Right ventricle myocardium superior (tissue), 1 donor: ENCODE measurements around the gene MROH7. TPM values are rescaled to one million over a fixed set of nuclear protein-coding genes. Genes with fewer than 3 reads are reported as not detected.
A peak's percentile ranks its signal among the peaks of the same experiment; 100 is the strongest.

Experiments used
- ATAC-seq: fragments of 200-7000 bp; cut with Tn5 transposase; one replicate; pipeline ENCODE4 v1.9.1; 2020; ENCODE audit warnings: mild to moderate bottlenecking; ENCODE audit not compliant: poor library complexity
- DNase-seq: peaks from one replicate; pipeline ENCODE4 v3.0.0-alpha.2; 2020
- intact Hi-C: fragments of 100-400 bp; cut with DNase I; formaldehyde crosslinking; loops from one replicate; pipeline ENCODE4 v1.11.2; 2022
- total RNA-seq: library from RNA; stranded (reverse); fragmentation: NEBNext Ultra II Directional; extraction: Animal tissue kit (Norgen Biotek cat#: 25700); gene quantifications from one replicate; pipeline ENCODE4 v1.2.1, GENCODE V29; 2021
- donor health status: DM: no; HTN: yes; CAD: no; lungs with severe emphysema.

The MROH7 gene
- total RNA-seq, 1 donor from 2014 or later: 4.5 TPM

GRCh38 chr1:54645806-54646676 is 4.5 kb downstream of the MROH7 start:
- DNase-seq: peak; percentile 64
- intact Hi-C loops: no loop called here
- peak; percentile 89 for ATAC-seq

- intact Hi-C loops: no loop called here
- ATAC-seq: no peak
- no peak for DNase-seq
Measured at GRCh38 chr1:54649130-54649898, 7.7 kb downstream of the MROH7 start.

DNA sequence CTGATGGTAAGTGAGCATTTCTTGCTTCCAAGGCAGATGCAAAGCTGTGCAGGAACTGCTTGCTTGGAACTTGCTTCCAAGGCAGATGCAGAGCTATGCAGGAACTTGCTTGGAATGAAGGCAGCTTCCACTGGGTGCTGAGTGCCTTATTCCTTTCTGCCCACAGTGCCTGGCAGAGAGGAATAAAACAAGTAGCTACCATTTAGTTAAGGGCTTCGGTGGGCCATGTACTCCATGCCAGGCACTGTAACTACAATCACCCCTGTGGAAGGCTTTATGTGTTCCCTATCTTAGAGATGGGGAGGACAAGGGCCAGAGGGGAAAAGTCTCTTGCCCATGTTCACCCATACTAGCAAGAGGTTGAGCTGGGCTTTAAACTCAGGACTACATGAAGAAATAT is 8.3 kb downstream of the MROH7 start:
- ATAC-seq: no peak
- intact Hi-C loops: no loop called here
- DNase-seq: no peak

- intact Hi-C loops: no loop called here
- no peak for ATAC-seq
Measured at GRCh38 chr1:54650417-54650816, 8.8 kb downstream of the MROH7 start.

DNA sequence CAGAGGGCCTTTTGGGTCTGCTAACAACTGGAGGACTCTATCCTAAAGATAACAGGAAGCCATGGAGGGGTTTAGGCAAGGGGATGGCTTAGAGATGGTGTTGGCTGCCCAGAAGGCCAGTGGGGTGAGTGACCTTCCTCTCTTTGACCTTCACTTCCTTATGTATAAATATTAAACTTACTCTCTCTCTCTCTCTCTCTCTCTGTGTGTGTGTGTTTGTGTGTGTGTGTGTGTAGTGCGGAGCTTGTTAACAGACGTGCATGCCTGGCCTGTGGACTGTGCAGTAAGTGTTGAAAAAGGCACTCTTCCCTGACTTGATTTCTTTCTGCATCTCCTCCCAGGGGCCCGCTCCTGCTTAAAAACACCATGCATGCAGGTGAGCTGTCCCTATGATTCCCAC is 10.0 kb downstream of the MROH7 start:
- DNase-seq (no peak), ATAC-seq (no peak)
- intact Hi-C loops: no loop called here

More at GRCh38 chr1:54650417-54650816, 8.8 kb downstream of the MROH7 start:
- no peak for DNase-seq

DNA sequence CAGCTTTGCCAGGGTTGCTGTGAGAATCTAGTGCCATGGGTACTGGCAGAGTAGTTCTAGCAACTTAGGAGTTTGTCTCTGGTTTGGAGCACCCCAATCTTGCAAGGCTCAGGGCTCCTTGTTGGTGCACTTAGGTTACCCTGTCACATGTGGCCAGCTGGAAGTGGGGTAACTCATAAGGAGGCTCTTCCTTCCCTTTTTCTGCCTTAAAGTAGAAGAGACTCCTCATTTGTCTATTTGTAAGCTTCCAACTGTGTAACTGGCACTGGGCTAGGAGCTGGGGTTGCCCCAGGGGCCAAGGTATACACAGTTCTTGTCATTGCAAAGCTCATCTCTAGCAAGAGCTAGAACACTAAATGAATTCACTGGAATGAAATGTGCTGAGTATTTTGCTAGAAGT is 10.6 kb downstream of the MROH7 start:
- no peak for DNase-seq
- ATAC-seq: no peak
- intact Hi-C loops: no loop called here

- intact Hi-C loops: no loop called here
- ATAC-seq (no peak), DNase-seq (no peak)
Measured at GRCh38 chr1:54653036-54653435, 11.4 kb downstream of the MROH7 start.

GRCh38 chr1:54658164-54658913 is 16.8 kb downstream of the MROH7 start:
- ATAC-seq (no peak), DNase-seq (no peak)
- intact Hi-C loops: no loop called here

DNA sequence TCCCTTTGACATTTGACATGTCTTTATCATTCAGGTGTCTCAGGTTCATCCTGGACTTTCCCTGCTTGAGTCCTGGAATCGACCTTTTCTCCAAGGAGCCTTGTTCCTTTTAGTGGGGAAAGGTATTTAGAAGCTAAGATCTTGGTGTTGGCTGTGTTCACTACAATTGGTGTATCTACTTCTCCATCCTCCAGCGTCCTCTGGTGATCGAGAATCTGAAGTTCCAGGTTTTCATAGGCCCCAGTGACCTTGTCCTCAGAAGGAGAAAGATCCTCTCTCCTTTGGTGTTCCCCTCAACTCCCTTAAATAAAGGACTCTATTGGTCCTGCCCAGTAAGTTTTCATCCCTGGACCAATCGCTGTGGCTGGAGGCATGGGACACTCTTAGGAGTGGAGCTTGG is 22.1 kb downstream of the MROH7 start:
- DNase-seq: no peak
- intact Hi-C loops: no loop called here
- ATAC-seq: no peak

DNA sequence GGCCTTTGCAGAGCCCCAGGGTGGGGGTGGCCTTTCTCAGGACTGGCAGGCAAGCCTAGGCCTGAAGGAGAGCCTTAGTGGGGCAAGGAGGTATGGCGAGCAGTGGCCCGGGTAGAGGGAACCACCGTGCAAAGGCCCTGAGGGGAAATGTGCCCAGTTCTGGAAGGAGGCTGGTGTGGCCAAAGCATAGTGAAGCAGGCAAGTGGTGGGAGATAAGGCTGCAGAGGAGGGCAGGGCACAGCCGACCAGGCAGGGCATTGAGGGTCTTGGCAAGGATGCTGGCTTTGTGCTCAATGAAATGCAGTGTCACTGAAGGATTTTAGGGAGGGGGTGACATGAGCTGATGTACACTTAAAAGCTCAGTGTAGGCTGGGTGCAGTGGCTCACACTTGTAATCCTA is 22.8 kb downstream of the MROH7 start:
- ATAC-seq (no peak), DNase-seq (no peak)
- intact Hi-C loops: no loop called here

- intact Hi-C loops: no loop called here
- ATAC-seq (no peak), DNase-seq (no peak)
Measured at GRCh38 chr1:54665852-54666251, 24.3 kb downstream of the MROH7 start.

GRCh38 chr1:54666333-54666732 is 24.7 kb downstream of the MROH7 start:
- DNase-seq: no peak
- intact Hi-C loops: no loop called here
- ATAC-seq: no peak

DNA sequence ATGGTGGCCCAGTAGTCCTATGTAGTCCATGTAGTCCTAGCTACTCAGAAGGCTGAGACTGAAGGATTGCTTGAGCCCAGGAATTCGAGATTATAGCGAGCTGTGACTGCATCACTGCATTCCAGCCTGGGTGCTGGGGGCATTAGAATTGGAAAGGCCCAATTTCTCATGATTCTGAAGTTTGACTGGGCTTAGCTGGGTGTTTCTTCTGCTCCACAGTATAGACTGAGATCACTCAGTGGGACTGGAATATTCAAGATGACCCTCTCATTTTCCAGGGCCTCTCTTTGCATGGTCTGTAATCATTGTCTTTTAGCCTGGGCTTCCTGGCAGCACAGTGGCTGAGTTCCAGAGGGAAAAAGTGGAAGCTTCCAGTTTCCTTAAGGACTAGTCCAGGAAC is 26.2 kb downstream of the MROH7 start:
- ATAC-seq: no peak
- intact Hi-C loops: no loop called here
- no peak for DNase-seq

GRCh38 chr1:54668567-54668966 is 27.0 kb downstream of the MROH7 start:
- no peak for DNase-seq
- intact Hi-C loops: no loop called here
- no peak for ATAC-seq

- intact Hi-C loops: no loop called here
- no peak for DNase-seq
- peak; percentile 38 for ATAC-seq
Measured at GRCh38 chr1:54671985-54672608, 30.5 kb downstream of the MROH7 start.

DNA sequence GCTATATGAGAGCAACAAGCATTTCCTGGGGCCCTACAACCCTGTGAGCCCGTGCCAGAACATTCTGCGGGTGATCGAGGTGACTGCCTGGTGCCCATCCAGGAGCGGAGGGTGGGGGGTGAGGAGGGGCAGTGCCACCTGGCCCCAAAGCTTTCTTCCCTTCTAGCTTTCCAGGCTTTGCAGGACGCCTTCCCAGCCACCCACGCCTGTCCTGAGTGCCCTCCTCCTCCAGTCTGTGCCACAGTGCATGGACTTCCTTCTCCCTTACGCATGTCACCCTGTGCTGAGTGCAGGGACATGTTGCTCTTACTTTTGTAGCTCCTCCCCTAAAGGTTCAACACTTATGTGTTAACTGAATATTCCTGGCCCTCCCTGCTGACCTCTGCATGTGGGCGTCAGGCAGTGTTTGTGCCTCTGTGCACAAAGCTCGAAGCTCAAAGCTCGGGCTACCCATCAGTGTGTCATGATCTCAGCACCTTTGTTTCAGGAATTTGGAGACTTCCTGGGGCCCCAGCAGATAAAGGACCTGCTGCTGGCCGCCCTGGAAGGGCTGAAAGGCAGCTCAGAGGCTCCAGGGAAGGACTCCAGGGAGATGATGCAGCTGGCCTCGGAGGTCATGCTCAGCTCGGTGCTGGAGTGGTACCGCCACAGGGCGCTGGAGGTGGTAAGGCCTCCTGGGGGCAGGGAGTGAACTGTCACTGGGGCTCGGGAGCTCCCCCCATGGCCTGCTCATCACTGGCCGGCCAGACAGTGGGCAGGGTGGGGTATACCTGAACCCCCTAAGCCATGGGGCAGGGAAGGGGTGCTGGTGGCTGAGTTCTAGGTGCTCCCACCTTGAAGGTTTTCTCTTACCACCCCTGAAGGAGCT is 37.4 kb downstream of the MROH7 start:
- ATAC-seq (no peak), DNase-seq (no peak)
- intact Hi-C loops: no loop called here

- ATAC-seq (no peak), DNase-seq (no peak)
- intact Hi-C loops: no loop called here
Measured at GRCh38 chr1:54679706-54680105, 38.1 kb downstream of the MROH7 start.

DNA sequence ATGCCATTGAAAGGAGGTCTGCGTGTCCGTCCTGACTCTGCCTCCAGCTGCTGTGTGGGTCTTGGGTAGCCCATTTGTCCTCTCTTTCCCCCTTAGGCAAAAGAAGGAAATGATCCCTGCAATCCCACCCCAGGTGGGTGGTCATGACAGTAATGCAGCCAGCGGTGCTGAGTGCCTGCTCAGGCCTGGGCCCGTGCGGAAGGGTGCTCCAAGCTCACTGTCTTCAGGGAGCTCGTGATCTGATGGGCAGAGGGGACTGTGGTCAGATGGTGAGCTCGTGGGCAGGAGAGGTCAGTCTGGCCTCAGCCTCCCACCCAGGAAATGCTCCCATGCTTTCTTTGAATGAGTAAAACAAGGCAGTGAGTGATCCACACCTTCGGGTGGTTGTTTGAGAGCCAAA is 38.8 kb downstream of the MROH7 start:
- intact Hi-C loops: no loop called here
- ATAC-seq: no peak
- DNase-seq: no peak
